Measurements from ENCODE around the gene TINAG.

The TINAG gene

GRCh38 chr6:54262971-54263370 is 45.3 kb upstream of the TINAG start (continued):
- TF ChIP-seq KLF10 (tag by site-specific recombination; IDR thresholded peaks at IDR 0.05) (no peak), ZNF280D (tag by site-specific recombination; IDR thresholded peaks at IDR 0.05) (no peak), ZIC2 (tag by site-specific recombination; IDR thresholded peaks at IDR 0.05) (no peak), ZNF211 (tag by site-specific recombination; IDR thresholded peaks at IDR 0.05; ENCODE audit: low read depth) (no peak)

GRCh38 chr6:54264581-54265272 is 43.5 kb upstream of the TINAG start:
- POLR2A ChIA-PET = no interaction called here
- no peak overlapping the region for H3K4me3 ChIP-seq (ENCODE audit: low read depth, low read length)
- TF ChIP-seq ZNF157 (tag by site-specific recombination; IDR thresholded peaks at IDR 0.05) (no peak), ZBTB11 (tag by site-specific recombination; conservative IDR thresholded peaks at IDR 0.05; ENCODE audit: low read depth) (no peak), ZNF211 (tag by site-specific recombination; IDR thresholded peaks at IDR 0.05; ENCODE audit: low read depth) (no peak), ZNF2 (tag by site-specific recombination; IDR thresholded peaks at IDR 0.05) (no peak), TCF7L2 (IDR thresholded peaks at IDR 0.05; ENCODE audit: borderline replicate concordance, low read depth, low read length) (no peak), BCL11A (tag by site-specific recombination; IDR thresholded peaks at IDR 0.05; ENCODE audit: low read depth) (no peak), ZNF548 (tag by site-specific recombination; IDR thresholded peaks at IDR 0.05) (no peak), ZNF791 (tag by site-specific recombination; IDR thresholded peaks at IDR 0.05) (no peak), ZNF560 (tag by site-specific recombination; IDR thresholded peaks at IDR 0.05; ENCODE audit: borderline replicate concordance) (no peak)
- no peak overlapping the region for H3K27ac ChIP-seq (ENCODE audit: extremely low read depth, low read depth, low read length)
- H3K36me3 ChIP-seq (ENCODE audit: control insufficient read depth in 2 of 2, insufficient read depth in 1 of 2, low read length in 2 of 2) = no peaks in the 10 kb centered on the region
- CTCF ChIA-PET = interaction anchor here (0.7 to 10.2 kb wide), 3 partner anchors 20 to 986 kb away, joined by 3 to 141 read pairs (median 5); no protein-coding TSS in a partner anchor
- H3K4me1 ChIP-seq (ENCODE audit: control insufficient read depth, insufficient read depth, low read length) = no peaks in the 10 kb centered on the region
- H3K9me3 ChIP-seq (ENCODE audit: control insufficient read depth, insufficient read depth, low read depth, low read length) = no peaks in the 10 kb centered on the region

GRCh38 chr6:54266400-54266923 is 41.8 kb upstream of the TINAG start:
- POLR2A ChIA-PET = no interaction called here
- no peaks in the 10 kb centered on the region for H3K9me3 ChIP-seq (ENCODE audit: control insufficient read depth, insufficient read depth, low read depth, low read length)
- no peak overlapping the region for H3K27ac ChIP-seq (ENCODE audit: extremely low read depth, low read depth, low read length)
- TF ChIP-seq GLI2 (tag by site-specific recombination; IDR thresholded peaks at IDR 0.05; ENCODE audit: borderline replicate concordance, low read depth) = no peak
- no peak for TF ChIP-seq ZNF391 (tag by site-specific recombination; IDR thresholded peaks at IDR 0.05; ENCODE audit: borderline replicate concordance, low read depth)
- no peak for TF ChIP-seq ZNF549 (tag by site-specific recombination; IDR thresholded peaks at IDR 0.05)
- TF ChIP-seq INSM2 (tag by site-specific recombination; IDR thresholded peaks at IDR 0.05) = no peak
- TF ChIP-seq ZNF521 (tag by site-specific recombination; IDR thresholded peaks at IDR 0.05) = no peak
- TF ChIP-seq ZNF426 (tag by site-specific recombination; IDR thresholded peaks at IDR 0.05) = no peak
- TF ChIP-seq ZBTB7A (tag by site-specific recombination; IDR thresholded peaks at IDR 0.05; ENCODE audit: low read depth) = no peak
- no peak for TF ChIP-seq OSR2 (tag by site-specific recombination; IDR thresholded peaks at IDR 0.05)
- TF ChIP-seq ZNF76 (tag by site-specific recombination; IDR thresholded peaks at IDR 0.05; ENCODE audit: borderline replicate concordance, low read depth) = no peak
- TF ChIP-seq REPIN1 (tag by site-specific recombination; IDR thresholded peaks at IDR 0.05; ENCODE audit: low read depth) = no peak
- no peak for TF ChIP-seq ZBTB48 (tag by site-specific recombination; IDR thresholded peaks at IDR 0.05)
- no peaks in the 10 kb centered on the region for H3K36me3 ChIP-seq (ENCODE audit: control insufficient read depth in 2 of 2, insufficient read depth in 1 of 2, low read length in 2 of 2)
- H3K4me1 ChIP-seq (ENCODE audit: control insufficient read depth, insufficient read depth, low read length) = no peaks in the 10 kb centered on the region
- no peak overlapping the region for H3K4me3 ChIP-seq (ENCODE audit: low read depth, low read length)
- CTCF ChIA-PET = interaction anchor here (0.6 to 10.2 kb wide), 9 partner anchors 8 to 802 kb away, joined by 3 to 141 read pairs (median 6); no protein-coding TSS in a partner anchor

Data from HEK293 (cell line).